ENCODE measurements around the gene PDLIM5. TPM values are rescaled to one million over a fixed set of nuclear protein-coding genes. Genes with fewer than 3 reads are reported as not detected.

The PDLIM5 gene
- total and polyA plus RNA-seq, 7 donors: 215 to 840 (median 480) TPM

DNA sequence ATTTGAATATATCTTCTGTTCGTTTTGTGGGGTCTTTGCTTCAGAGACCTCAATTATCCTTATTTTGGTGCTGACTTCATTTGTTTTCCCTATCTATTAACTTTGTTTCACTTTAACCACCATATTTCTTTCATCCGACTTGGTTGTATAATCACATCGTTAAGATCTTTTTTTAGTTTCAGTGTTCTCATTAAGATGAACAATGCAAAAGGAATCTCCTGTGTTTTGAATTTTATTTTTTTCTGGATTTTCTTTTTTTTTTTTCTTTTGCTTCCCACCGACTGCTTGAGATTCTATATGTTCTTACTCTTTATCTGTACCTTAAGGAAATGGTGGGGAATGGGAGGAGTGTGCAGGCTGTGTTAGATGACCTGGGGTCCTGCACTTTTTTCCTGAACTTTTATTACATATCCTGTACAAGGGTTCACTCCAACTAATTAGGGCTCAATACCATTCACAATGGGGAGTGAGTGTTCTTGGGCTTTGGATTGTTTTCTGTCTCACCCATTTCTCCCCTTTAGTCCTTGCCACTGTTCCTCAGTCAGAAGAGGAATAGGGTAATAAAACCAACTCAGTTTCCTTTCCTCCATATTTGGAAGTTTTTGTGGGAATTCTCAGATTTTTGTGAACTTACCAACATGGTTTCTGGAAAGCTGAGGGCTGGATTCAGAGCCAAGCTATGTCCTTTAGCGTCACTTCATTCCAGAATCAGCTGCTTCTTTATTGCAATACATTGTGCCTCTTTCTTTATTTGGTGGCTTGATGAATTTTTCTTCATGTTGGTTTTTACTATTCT is 262.8 kb downstream of the PDLIM5 start:
- Histone ChIP-seq H3K27ac (no peak overlapping the region), H3K27me3 (ENCODE audit: insufficient read depth in 3 of 3, low read length in 2 of 3) (no peaks in the 10 kb centered on the region), H3K4me3 (no peak overlapping the region), H3K36me3 (ENCODE audit: insufficient read depth in 1 of 2, low read depth in 1 of 2) (no peaks in the 10 kb centered on the region), H3K9me3 (no peaks in the 10 kb centered on the region), H3K4me1 (no peaks in the 10 kb centered on the region)
- ATAC-seq: no peak
- WGBS, 3 donors: 71 to 83% (median 78%) methylated on average over 5 of the region's 5 CpGs
- intact Hi-C loops (cut with DNase I): no loop called here
- no peak for DNase-seq
- TF ChIP-seq, protein P1, sequence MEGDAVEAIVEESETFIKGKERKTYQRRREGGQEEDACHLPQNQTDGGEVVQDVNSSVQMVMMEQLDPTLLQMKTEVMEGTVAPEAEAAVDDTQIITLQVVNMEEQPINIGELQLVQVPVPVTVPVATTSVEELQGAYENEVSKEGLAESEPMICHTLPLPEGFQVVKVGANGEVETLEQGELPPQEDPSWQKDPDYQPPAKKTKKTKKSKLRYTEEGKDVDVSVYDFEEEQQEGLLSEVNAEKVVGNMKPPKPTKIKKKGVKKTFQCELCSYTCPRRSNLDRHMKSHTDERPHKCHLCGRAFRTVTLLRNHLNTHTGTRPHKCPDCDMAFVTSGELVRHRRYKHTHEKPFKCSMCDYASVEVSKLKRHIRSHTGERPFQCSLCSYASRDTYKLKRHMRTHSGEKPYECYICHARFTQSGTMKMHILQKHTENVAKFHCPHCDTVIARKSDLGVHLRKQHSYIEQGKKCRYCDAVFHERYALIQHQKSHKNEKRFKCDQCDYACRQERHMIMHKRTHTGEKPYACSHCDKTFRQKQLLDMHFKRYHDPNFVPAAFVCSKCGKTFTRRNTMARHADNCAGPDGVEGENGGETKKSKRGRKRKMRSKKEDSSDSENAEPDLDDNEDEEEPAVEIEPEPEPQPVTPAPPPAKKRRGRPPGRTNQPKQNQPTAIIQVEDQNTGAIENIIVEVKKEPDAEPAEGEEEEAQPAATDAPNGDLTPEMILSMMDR (IDR thresholded peaks at IDR 0.05): no peak

DNA sequence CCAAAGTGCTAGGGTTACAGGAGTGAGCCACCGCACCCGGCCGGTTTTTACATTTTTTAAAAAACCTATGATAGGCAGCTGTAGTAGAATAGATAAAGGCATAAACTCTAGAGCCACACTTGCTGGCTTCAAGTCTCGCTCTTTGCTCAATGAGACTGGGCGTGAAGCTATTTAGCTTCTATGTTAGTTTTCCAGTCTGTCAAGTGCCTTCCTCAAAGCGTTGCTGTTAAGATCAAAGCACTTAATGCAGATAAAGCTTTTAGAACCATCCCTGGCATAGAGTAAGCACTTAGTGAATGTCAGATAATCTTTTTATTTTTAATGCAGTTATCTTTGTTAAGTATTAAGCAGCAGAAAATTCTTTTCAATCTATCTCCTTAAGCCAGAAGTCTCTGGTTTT is 264.0 kb downstream of the PDLIM5 start:
- Histone ChIP-seq H3K27ac (no peak overlapping the region), H3K27me3 (ENCODE audit: insufficient read depth in 3 of 3, low read length in 2 of 3) (no peaks in the 10 kb centered on the region), H3K36me3 (ENCODE audit: insufficient read depth in 1 of 2, low read depth in 1 of 2) (no peaks in the 10 kb centered on the region), H3K9me3 (no peaks in the 10 kb centered on the region), H3K4me1 (no peaks in the 10 kb centered on the region), H3K4me3 (no peak overlapping the region)
- WGBS, 3 donors: 94% methylated on average over 6 of the region's 6 CpGs
- intact Hi-C loops (cut with DNase I): no loop called here
- TF ChIP-seq, protein P1 (IDR thresholded peaks at IDR 0.05): no peak
- no peak for DNase-seq
- no peak for ATAC-seq

Other genes starting within 250 kb of the PDLIM5 start
- 10 to 100 TPM in 1 of 4 donors, 1 to 10 TPM in 3; 7.9 to 10.5 (median 8.8) TPM for gene SMARCAD1, start 244.1 kb upstream of the PDLIM5 start, total RNA-seq
- 1 to 10 TPM; 5.0 to 9.3 (median 8.1) TPM for gene SMARCAD1, start 244.1 kb upstream of the PDLIM5 start, polyA plus RNA-seq
- gene HPGDS, start 109.1 kb upstream of the PDLIM5 start, total RNA-seq: under 1 TPM; 0.39 to 0.79 (median 0.66) TPM
- under 1 TPM; 0.06 to 0.35 (median 0.32) TPM for gene HPGDS, start 109.1 kb upstream of the PDLIM5 start, polyA plus RNA-seq